Left cardiac atrium (tissue), 2 donors: ENCODE measurements around the gene NOP58. TPM values are rescaled to one million over a fixed set of nuclear protein-coding genes. Genes with fewer than 3 reads are reported as not detected.

Experiments
- total RNA-seq, 2 donors: library from RNA; stranded (reverse); fragmentation: NEBNext Ultra II Directional; extraction: Animal tissue kit (Norgen Biotek cat#: 25700); gene quantifications; one replicate each; pipeline ENCODE4 v1.2.1, GENCODE V29; 2021
- donor health status: DM: no; HTN: yes; CAD: no; lungs with severe emphysema.
- donor health status: DM: yes; HTN: yes; CAD: no.

Gene NOP58
- total RNA-seq, 2 donors from 2014 or later, result 24.2 to 33.4 TPM

Other genes with a start within 250 kb of the NOP58 start
- 10 to 100 TPM; 12.2 to 18.9 TPM for gene FZD7, start 231.9 kb upstream of the NOP58 start, total RNA-seq
- not detected for gene KIAA2012, start 192.5 kb upstream of the NOP58 start, total RNA-seq
- 10 to 100 TPM; 59.2 to 63.2 TPM for gene SUMO1, start 27.2 kb upstream of the NOP58 start, total RNA-seq
- 10 to 100 TPM; 46.7 to 65.8 TPM for gene BMPR2, start 110.6 kb downstream of the NOP58 start, total RNA-seq